GM03348 (cell line): ENCODE results near the gene OR8G1.
"Not testable (repeated sequence)": the region's sequence is repeated elsewhere in the genome, so short reads cannot be mapped to it uniquely, and the experiment has no call there.

Experiments
- DNase-seq: peaks from one replicate; pipeline ENCODE4 v3.0.0; 2012; ENCODE audit warnings: low spot score

Gene OR8G1, protein sequence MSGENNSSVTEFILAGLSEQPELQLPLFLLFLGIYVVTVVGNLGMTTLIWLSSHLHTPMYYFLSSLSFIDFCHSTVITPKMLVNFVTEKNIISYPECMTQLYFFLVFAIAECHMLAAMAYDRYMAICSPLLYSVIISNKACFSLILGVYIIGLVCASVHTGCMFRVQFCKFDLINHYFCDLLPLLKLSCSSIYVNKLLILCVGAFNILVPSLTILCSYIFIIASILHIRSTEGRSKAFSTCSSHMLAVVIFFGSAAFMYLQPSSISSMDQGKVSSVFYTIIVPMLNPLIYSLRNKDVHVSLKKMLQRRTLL

DNA sequence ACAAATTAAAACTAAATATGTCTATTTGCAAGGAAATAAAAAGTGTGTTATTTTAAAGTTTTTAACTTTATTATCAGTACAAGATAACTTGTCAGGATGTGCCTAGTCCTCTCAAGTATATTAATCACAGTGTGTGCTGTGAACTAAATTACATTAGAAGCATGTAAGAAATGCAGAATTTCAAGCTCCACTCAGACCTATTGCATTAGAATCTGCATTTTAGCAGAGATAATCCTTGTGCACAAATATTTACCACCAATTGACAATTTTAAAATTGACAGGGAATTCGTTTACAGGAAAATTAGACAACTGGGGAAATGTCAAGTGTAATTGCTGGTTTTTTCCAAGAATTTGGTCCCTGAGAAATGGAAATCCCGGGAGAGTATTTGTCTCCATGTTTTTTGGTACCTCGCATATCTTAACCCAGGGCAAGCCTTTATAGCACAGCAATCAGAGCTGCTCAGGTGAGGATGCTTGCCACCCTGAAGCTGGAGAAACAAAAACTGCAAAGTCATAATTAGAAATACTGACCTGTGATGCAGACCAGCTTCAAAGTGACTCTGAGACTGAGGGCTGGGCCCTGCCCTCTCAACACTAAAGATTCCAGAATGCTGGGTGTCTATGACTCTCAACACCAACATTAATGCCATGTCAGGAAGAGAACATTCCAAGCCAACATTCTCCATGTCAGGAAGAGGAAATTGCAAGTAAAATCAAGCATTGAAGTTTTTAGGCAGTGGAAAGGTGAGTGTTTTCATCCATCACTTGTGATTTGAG, at the start of gene OR8G1:
Gene OR8G1 (plus strand): TSS at position 475 of the 777 bp plus-strand sequence. CDS start 8,581 bp downstream, outside the sequence.
- DNase-seq, result no peak

- no peak for DNase-seq
Measured at GRCh38 chr11:124193221-124194010, 47.5 kb upstream of the OR8G1 start.

GRCh38 chr11:124194293-124195188, 46.4 kb upstream of the OR8G1 start:
- DNase-seq, result no peak

- peak; percentile 58 for DNase-seq
Measured at GRCh38 chr11:124195189-124195734, 45.6 kb upstream of the OR8G1 start.

DNA sequence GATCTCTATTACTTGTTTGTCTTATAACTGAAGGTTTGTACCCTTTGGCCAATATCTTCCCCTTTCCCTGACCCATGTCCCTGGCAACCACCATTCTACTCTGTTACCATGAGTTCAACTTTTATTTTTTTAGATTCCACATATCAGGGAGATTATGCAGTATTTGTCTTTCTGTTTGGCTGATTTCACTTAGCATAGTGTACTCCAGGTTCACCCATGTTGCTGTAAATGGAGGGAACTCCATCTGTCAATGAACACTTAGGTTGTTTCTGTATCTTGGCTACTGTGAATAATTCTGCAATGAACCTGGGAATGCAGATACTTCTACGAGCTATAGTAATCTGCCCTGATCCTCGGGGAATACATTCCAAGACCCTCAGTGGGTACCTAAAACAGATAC, 42.9 kb upstream of the OR8G1 start:
- no peak for DNase-seq

- DNase-seq, result no peak
Measured at GRCh38 chr11:124198897-124199296, 42.0 kb upstream of the OR8G1 start.

- DNase-seq, result no peak
Measured at GRCh38 chr11:124199702-124200101, 41.2 kb upstream of the OR8G1 start.

DNA sequence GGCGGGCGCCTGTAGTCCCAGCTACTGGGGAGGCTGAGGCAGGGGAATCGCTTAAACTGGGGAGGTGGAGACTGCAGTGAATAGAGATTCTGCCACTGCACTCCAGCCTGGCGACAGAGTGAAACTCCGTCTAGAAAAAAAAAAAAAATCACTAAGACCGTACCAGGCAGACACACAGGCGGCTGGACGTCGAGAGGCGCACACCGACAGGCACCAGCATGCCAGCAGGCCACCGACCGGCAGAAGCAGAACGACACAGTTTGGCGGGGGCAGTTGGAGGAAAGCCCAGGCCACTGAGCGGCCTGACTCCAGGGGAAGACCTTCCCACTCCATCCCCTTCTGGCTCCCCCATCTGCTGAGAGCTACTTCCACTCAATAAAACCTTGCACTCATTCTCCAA, 40.2 kb upstream of the OR8G1 start:
- DNase-seq, result no peak

DNA sequence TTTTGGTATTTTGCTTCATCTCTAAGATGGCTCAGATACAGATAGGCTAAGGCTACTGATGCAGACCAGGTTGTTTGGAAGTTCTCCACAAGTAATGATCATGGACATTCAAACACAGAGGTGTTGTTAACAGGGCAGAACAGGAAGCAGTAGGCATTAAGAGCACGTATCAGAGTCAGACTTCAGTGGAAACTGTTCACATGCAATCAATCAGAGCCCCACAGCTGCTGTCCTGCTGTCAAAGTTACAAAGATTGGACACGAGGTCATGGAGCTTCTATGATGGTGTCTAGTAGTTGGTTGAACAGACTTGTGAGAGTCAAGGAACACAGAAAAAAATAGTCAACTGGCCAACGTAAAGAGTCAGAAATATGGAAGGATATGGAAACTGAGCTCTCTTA, 37.9 kb upstream of the OR8G1 start:
- DNase-seq, result no peak

DNA sequence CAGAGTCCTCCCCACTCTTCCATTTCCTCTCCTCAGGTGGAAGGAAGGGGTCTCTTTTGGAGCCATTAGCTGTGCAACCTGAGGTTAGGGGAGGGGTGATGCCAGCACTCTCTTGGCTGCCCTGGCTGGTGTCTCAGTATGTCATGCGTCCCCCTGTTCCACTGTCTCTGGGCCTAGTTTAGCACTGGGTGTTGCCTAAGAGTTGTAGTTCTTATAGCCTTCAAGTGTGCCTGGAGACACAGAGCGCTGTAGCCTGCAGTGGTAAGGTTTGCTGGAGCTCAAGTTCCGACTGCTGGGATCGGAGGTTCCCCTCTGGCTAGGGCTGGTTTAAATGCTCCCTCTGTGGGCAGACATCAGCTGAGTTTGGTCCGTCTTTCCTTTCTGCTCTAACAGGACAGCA, 36.9 kb upstream of the OR8G1 start:
- DNase-seq, result no peak

DNA sequence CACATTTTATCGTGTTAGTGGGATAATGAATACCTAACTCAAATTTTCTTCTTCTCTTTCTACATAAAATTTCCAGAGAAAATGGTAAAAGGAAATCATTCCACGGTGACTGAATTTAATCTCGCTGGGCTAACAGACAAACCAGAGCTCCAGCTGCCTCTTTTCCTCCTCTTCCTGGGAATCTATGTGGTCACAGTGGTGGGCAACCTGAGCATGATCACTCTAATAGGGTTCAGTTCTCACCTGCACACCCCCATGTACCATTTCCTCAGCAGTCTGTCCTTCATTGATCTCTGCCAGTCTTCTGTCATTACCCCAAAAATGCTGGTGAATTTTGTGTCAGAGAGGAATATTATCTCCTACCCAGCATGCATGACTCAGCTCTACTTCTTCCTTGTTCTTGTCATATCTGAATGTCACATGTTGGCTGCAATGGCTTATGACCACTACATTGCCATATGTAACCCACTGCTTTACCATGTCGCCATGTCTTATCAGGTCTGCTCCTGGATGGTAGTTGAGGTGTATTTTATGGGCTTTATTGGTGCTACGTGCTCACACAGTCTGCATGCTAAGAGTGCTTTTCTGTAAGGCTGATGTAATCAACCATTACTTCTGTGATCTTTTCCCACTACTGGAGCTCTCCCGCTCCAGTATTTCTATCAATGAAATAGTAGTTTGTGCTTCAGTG, 33.6 kb upstream of the OR8G1 start:
- DNase-seq, result no peak

- DNase-seq, result no peak
Measured at GRCh38 chr11:124209824-124210357, 31.0 kb upstream of the OR8G1 start.

DNA sequence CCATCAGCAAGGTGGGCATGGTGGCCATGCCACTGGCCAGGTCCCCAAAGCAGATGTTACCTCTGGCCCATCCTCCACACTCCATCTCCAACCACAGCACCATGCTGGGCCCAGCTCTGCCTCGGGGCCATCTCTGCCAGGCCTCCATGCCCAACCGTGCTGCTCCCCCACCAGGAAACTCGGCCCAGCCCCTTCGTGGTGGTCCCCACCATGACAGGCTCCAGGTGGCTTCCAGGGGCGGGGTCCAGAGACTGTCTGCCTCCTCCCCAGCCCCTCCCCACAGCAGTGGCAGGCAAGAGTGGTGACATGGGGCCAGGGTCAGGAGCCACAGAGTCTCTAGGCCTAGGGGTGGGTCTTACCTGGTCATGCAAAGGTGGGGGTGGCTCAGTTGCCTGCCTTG, 30.5 kb upstream of the OR8G1 start:
- DNase-seq, result no peak

DNA sequence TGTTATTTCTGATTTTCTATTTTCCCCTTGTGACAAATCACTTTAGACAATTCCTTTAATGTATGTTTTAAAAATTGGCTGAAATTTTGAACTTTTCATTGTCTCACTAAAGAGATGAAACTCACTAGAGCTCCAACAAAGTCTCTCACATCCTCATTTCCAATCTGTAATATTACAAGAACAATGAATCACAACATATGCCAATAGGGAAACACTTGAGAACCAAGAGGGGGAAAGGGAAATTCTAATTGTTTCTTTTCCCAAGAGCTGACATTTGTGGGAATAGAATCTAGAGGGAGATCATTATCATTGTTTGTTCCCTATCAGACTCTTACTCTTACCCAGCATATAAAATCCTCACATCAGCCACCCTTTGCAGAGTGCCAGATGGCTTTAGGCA, 29.6 kb upstream of the OR8G1 start:
- DNase-seq, result no peak

GRCh38 chr11:124214027-124214426, 26.9 kb upstream of the OR8G1 start:
- no peak for DNase-seq

DNA sequence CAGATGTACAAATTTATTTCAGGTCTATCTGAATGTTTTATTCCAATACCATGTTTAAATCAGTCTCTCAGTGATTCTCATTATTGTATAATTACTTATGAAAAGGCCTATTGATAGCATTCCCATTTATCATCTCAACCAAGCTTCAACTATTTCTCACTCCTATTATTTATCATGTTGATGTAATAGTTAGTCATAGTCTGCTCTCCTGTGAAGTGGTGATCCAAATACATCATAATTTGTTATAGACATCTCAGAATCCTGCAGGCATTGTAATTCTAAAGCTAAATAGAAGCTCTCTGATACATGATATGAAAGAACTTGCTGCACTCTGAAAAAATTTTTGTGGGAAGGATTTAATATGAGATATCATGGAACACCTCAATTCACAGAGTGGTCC, 21.8 kb upstream of the OR8G1 start:
- DNase-seq, result no peak

GRCh38 chr11:124222407-124222806, 18.5 kb upstream of the OR8G1 start:
- no peak for DNase-seq

DNA sequence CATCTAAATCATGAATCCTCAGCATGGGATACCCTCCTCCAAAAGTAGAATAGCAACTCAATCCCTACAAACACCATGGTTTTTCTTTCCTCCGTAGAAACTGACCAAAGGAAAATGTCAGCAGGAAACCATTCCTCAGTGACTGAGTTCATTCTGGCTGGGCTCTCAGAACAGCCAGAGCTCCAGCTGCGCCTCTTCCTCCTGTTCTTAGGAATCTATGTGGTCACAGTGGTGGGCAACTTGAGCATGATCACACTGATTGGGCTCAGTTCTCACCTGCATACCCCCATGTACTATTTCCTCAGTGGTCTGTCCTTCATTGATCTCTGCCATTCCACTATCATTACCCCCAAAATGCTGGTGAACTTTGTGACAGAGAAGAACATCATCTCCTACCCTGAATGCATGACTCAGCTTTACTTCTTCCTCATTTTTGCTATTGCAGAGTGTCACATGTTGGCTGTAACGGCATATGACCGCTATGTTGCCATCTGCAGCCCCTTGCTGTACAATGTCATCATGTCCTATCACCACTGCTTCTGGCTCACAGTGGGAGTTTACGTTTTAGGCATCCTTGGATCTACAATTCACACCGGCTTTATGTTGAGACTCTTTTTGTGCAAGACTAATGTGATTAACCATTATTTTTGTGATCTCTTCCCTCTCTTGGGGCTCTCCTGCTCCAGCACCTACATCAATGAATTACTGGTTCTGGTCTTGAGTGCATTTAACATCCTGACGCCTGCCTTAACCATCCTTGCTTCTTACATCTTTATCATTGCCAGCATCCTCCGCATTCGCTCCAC, 16.1 kb upstream of the OR8G1 start:
- not testable (repeated sequence) for DNase-seq

DNA sequence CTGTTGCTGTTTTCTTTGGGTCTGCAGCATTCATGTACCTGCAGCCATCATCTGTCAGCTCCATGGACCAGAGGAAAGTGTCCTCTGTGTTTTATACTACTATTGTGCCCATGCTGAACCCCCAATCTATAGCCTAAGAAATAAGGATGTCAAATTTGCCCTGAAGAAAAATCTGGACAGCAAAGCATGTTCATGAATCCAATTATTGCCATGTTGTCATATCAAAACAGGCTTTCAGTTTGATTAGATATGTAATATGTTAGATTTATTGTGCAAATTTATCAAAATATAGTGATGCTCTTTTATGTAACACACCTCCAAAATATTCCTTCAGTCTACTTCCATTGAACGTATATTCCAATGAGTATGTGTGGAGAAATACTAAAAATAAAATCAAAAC, 15.4 kb upstream of the OR8G1 start:
- DNase-seq, result no peak

DNA sequence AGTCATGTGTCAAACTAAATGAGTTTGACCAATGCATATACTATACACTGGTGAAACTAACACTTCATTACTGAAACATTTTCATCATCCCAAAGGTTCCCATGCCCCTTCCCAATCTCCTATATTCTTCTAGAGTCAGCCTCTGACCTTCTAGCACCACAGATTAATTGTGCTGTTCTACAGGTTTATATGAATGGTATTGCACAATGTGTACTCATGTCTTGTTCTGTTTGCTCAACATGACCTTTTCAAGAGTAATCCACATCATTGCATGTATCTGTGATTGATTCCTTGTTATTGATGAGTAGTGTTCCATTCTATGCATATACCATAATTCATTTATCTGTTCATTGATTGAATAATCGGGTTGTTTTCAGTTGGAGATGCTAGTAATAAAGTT, 7.5 kb upstream of the OR8G1 start:
- no peak for DNase-seq
